GM21447 (cell line): Measurements from ENCODE around the gene CCZ1.
"Not testable (repeated sequence)": the region's sequence is repeated elsewhere in the genome, so short reads cannot be mapped to it uniquely, and the experiment has no call there.

Experiments
- ATAC-seq: cut with Tn5 transposase; IDR thresholded peaks from one replicate; pipeline ENCODE4 v1.9.1; 2021; ENCODE audit not compliant: unreplicated experiment

The CCZ1 gene

GRCh38 chr7:5898480-5899224 lies at the start of gene CCZ1:
Gene CCZ1, plus strand, starts transcription at chr7:5898733. Its CDS starts 67 bp downstream, at chr7:5898800.
- peak; percentile 91 for ATAC-seq

DNA sequence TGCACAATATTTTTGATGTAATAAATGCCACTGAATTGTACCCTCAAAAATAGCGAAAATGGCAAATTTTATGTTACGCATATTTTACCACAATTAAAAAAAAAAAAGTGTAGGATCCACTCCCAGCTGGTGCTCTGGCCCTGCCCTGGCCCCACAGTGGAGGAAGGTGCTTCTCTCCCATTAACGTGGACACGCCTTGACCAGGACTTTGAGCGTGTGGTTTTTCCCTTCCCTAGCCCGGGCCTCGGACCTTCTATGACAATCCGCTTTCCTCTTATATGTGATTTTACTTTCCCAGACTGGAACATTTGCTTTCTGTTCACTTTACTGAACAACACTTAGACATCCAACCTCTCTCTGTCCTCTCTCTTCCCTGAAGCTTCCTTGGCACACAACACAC lies 47.6 kb upstream of the CCZ1 start:
- no peak for ATAC-seq

- no peak for ATAC-seq
Measured at GRCh38 chr7:5854738-5855137, 43.8 kb upstream of the CCZ1 start.

- not testable (repeated sequence) for ATAC-seq
Measured at GRCh38 chr7:5857041-5857575, 41.4 kb upstream of the CCZ1 start.

DNA sequence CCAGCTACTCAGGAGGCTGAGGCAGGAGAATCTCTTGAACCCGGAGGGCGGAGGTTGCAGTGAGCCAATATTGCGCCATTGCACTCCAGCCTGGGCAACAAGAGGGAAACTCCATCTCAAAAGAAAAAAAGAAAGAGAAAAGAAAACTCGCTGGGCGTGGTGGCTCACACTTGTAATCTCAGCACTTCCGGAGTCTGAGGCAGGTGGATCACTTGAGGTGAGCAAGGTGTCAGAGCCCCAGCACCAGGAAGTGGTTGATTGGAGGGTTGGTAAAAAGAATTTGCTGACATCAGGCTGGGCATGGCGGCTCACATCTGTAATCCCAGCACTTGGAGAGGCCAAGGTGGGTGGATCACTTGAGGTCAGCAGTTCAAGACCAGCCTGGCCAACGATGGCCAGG lies 40.0 kb upstream of the CCZ1 start:
- not testable (repeated sequence) for ATAC-seq

DNA sequence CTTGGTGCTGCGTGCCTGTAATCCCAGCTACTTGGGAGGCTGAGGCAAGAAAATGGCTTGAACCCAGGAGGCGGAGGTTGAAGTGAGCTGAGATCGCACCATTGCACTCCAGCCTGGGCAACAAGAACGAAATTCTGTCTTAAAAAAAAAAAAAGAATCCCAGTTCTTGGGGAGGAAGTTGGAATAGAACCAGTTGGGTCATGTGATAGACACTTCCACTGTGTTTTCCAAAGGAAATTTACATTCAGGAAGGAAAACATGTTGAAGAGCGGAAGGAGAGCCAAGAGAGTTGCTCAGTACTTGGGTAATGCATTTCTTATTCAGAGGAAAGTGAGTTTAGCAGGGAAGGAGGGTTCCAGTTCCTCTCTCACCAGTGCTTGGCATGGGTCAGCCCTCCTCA lies 37.3 kb upstream of the CCZ1 start:
- not testable (repeated sequence) for ATAC-seq

DNA sequence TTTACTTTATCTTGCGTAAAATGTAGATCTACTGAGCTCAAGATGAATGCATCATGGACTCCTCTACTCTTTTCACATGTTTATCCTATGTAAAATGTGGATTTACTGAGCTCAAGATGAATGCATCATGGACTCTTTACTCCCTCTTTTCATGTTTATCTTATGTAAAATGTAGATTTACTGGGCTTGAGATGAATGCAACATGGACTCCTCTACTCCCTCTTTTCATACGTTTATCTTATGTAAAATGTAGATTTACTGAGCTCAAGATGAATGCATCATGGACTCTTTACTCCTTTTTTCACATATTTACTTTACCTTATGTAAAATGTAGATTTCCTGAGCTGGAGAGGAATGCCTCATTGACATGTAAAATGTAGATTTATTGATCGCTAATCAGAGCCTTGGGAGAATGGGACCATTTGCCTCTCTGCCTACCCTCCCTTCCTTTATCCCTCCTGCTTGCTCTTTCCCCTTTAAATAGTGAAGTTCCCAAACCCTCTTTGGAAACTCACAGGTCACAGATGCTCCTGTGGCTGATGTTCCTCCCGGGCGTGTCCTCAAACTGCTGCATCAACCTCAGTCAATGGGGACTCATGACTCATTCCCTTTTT lies 35.7 kb upstream of the CCZ1 start:
- ATAC-seq = not testable (repeated sequence)

DNA sequence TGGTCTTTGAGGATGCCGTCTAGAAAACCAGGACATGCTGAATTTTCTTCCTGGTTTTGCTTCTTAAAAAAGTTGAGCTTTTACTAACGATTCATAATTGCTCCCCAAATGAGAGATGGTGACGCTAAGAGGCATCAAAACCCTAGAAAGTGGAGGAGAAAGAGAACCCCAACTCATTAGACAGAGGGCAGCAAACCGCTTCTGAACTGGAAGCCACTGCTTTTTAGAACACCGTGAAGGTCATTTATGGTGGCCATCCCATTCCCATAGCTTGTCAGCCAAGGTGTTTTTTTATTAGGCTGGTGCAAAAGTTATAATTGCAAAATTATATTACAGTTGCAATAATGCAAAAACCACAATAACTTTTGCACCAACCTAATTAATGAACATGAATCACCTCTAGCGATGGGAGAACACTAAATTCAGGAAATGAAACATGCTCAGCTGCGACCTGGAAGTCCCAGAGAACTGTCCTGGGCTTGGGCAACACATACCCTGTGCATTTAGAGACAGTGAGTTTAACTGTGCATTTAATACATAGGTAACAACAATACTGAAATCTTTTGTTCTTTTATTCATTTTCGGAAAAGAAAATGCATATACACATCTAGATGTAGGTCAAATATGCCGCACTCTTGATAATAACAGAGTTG lies 33.1 kb upstream of the CCZ1 start:
- not testable (repeated sequence) for ATAC-seq

DNA sequence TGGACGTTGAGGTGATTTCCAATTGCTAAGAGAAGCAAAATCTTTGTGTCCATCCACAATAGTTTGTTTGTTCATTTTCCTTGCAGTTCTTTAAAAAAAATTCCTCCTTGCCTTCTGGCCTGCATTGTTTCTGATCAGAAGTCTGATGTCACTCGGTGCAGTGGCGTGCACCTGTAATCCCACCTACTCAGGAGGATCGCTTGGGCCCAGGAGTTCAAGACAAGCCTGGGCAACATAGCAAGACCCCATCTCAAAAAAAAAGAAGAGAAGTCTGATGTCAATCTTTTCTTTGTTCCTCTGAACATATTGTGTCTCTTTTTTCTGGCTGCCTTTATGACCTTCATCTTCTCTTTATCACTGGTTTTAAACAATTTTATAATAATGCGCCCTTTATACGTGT lies 31.5 kb upstream of the CCZ1 start:
- no peak for ATAC-seq

GRCh38 chr7:5868928-5869341 lies 29.6 kb upstream of the CCZ1 start:
- ATAC-seq = not testable (repeated sequence)

- ATAC-seq = no peak
Measured at GRCh38 chr7:5869691-5870090, 28.8 kb upstream of the CCZ1 start.

DNA sequence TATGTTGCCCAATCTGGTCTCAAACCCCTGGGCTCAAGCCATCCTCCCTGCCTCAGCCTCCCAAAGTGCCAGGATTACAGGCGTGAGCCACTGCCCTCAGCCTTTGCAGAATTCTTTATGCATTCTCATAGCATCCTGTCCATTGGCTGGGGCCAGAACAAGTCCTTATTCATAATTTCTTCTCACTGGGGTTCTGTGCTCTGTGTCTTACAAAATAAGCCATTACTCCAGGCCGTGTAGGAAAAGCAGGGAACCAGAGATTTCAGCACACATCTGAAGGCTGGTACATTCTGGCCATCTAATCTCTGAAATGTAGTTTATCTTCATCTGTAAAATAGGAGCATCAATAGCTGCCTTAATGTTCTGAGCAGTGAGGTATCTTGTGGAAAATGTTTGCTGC lies 28.2 kb upstream of the CCZ1 start:
- no peak for ATAC-seq

DNA sequence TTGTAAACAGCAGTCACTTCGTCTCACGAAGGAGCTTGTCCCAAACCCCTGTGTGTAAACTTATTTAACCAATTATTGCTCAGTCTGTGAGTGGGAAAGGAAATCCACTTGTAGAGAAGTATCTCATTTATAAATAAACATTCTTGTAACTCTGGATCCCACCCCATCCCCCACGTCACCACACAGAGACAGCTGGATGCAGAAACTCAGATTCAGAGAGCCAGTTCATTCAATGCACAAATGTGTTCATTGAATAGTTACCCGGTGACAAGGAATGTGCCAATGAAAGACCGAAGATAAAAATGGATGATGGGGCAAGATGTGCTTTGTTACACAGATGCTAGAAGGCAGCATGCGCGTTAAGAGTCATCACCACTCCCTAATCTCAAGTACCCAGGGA lies 26.2 kb upstream of the CCZ1 start:
- no peak for ATAC-seq

GRCh38 chr7:5879591-5879990 lies 18.9 kb upstream of the CCZ1 start:
- ATAC-seq = not testable (repeated sequence)

DNA sequence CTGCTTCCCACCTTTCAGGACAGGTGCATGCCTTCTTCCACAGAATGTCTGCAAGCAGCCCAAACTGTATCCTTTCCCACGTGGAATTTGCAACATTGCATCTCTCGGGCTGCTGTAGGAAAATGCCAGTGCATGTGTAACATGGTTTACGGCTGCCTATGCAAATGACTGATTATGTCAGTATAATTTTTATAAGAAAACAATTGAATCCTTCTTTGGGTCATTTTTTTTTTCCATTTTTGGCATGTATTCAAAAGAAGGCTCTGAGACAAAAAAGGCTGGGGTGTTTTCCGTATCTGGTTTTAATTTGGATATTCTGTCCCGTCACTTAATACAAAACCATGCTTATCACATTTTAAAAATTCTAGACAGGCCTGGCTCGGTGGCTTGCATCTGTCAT lies 18.4 kb upstream of the CCZ1 start:
- ATAC-seq = not testable (repeated sequence)

GRCh38 chr7:5884431-5884830 lies 14.1 kb upstream of the CCZ1 start:
- ATAC-seq = not testable (repeated sequence)

- not testable (repeated sequence) for ATAC-seq
Measured at GRCh38 chr7:5888021-5888420, 10.5 kb upstream of the CCZ1 start.

GRCh38 chr7:5890244-5890643 lies 8.3 kb upstream of the CCZ1 start:
- ATAC-seq = not testable (repeated sequence)

DNA sequence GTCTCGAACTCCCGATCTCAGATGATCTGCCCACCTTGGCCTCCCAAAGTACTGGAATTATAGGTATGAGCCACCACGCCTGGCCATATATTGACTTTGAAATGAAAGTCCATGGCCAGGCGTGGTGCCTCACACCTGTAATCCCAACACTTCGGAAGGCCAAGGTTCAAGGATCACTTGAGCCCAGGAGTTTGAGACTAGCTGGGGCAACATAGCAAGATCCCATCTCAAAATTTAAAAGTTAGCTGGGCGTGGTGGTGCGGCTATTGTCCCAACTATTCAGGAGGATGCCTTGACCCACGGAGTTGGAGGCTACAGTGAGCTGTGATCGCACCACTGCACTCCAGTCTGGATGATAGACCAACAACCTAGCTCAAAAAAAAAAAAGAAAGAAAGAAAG lies 6.0 kb upstream of the CCZ1 start:
- no peak for ATAC-seq

- not testable (repeated sequence) for ATAC-seq
Measured at GRCh38 chr7:5897369-5897919, 1.1 kb upstream of the CCZ1 start.

DNA sequence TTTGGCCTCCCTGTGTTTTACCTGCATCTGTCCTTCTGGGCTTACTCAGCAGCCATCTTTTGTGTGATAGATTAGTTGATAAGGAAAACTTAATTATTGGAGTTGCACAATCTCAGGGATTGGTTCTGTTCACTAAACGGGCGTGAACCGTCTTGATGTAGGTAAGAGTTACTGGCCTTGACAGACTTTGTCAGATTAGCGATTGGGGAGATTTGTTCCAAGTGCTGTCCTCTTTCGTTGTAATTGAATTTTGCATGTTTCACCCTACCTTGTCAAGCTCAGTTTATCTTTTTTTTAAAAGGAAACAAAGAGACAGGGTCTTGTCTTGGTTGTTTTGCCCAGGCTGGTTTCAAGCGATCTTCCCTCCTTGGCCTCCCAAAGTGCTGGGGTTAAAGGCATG lies 4.5 kb downstream of the CCZ1 start:
- not testable (repeated sequence) for ATAC-seq
